Measurements from ENCODE around the gene ANO3. TPM values are rescaled to one million over a fixed set of nuclear protein-coding genes. Genes with fewer than 3 reads are reported as not detected.
A peak's percentile ranks its signal among the peaks of the same experiment; 100 is the strongest.
"Not testable (repeated sequence)": the region's sequence is repeated elsewhere in the genome, so short reads cannot be mapped to it uniquely, and the experiment has no call there.

ANO3 gene
- total RNA-seq, 4 donors from 2014 or later: 0.13 to 0.63 (median 0.52) TPM

- TF ChIP-seq CTCF (IDR thresholded peaks at IDR 0.05) (peak; percentile 28 to 84 (median 59)), POLR2A (IDR thresholded peaks at IDR 0.05) (no peak)
- 27% methylated on average over 4 of the region's 4 CpGs for WGBS, 2 donors
- Histone ChIP-seq H3K27ac (no peak overlapping the region), H3K36me3 (no peaks in the 10 kb centered on the region), H3K9me3 (no peaks in the 10 kb centered on the region), H3K27me3 (no peaks in the 10 kb centered on the region), H3K4me3 (replicated peaks in 1 of 3) (no peak overlapping the region), H3K4me1 (no peaks in the 10 kb centered on the region)
- intact Hi-C loops (cut with DNase I): loop anchor here (10.0 kb wide), 1 partner anchor 357 kb away; no protein-coding TSS in a partner anchor
- no peak for DNase-seq
Measured at GRCh38 chr11:26297189-26297975, 34.5 kb upstream of the ANO3 start.

GRCh38 chr11:26316372-26316771, 15.6 kb upstream of the ANO3 start:
- H3K4me3 ChIP-seq (replicated peaks in 1 of 3); intact Hi-C loops (cut with DNase I); H3K9me3 ChIP-seq; H3K4me1 ChIP-seq; H3K27me3 ChIP-seq; H3K36me3 ChIP-seq; H3K27ac ChIP-seq; DNase-seq: not testable (repeated sequence)
- 57 to 65% methylated on average over 5 of the region's 5 CpGs for WGBS, 2 donors

GRCh38 chr11:26319906-26320305, 12.0 kb upstream of the ANO3 start:
- no peaks in the 10 kb centered on the region for H3K36me3 ChIP-seq
- no peak overlapping the region for H3K27ac ChIP-seq
- H3K4me3 ChIP-seq (replicated peaks in 1 of 3): no peak overlapping the region
- no peak for DNase-seq
- WGBS, 2 donors: 60 to 63% methylated on average over 2 of the region's 2 CpGs
- intact Hi-C loops (cut with DNase I): no loop called here
- TF ChIP-seq POLR2A (IDR thresholded peaks at IDR 0.05) (no peak), CTCF (IDR thresholded peaks at IDR 0.05) (no peak)
- H3K4me1 ChIP-seq: no peaks in the 10 kb centered on the region
- no peaks in the 10 kb centered on the region for H3K9me3 ChIP-seq
- H3K27me3 ChIP-seq: no peaks in the 10 kb centered on the region

- no peaks in the 10 kb centered on the region for H3K9me3 ChIP-seq
- H3K27ac ChIP-seq: no peak overlapping the region
- TF ChIP-seq POLR2A (IDR thresholded peaks at IDR 0.05) (no peak), CTCF (IDR thresholded peaks at IDR 0.05) (no peak)
- intact Hi-C loops (cut with DNase I): no loop called here
- H3K36me3 ChIP-seq: no peaks in the 10 kb centered on the region
- no peaks in the 10 kb centered on the region for H3K4me1 ChIP-seq
- no peaks in the 10 kb centered on the region for H3K27me3 ChIP-seq
- DNase-seq: no peak
- H3K4me3 ChIP-seq (replicated peaks in 1 of 3): no peak overlapping the region
Measured at GRCh38 chr11:26321516-26321915, 10.4 kb upstream of the ANO3 start.

- Histone ChIP-seq H3K4me3 (replicated peaks in 1 of 3) (no peak overlapping the region), H3K27ac (no peak overlapping the region), H3K36me3 (no peaks in the 10 kb centered on the region), H3K9me3 (no peaks in the 10 kb centered on the region), H3K27me3 (no peaks in the 10 kb centered on the region), H3K4me1 (no peaks in the 10 kb centered on the region)
- intact Hi-C loops (cut with DNase I): no loop called here
- no peak for DNase-seq
- 93 to 95% methylated on average over 1 of the region's 1 CpG for WGBS, 2 donors
- TF ChIP-seq CTCF (IDR thresholded peaks at IDR 0.05): no peak
- no peak for TF ChIP-seq POLR2A (IDR thresholded peaks at IDR 0.05)
Measured at GRCh38 chr11:26322335-26323067, 9.4 kb upstream of the ANO3 start.

Measured in thyroid gland (tissue), 4 donors.